OCI-LY1 (cell line): Measurements from ENCODE around the gene CNN3.

Experiments used
- H2AFZ ChIP-seq: fragments of 200-600 bp; sonication (generic), shearing (Covaris generic); 2 replicates; pipeline ENCODE4 v1.6.0; 2014; ENCODE audit warnings: antibody characterized with exemption, mild to moderate bottlenecking, low read length
- H3F3A ChIP-seq: fragments of 200-600 bp; sonication (generic), shearing (Covaris generic); 2 replicates; pipeline ENCODE4 v1.6.0; 2014; ENCODE audit warnings: mild to moderate bottlenecking, antibody characterized with exemption, low read length, moderate library complexity; ENCODE audit not compliant: insufficient read depth
- H3K27ac ChIP-seq: fragments of 200-600 bp; sonication (generic); 2 replicates; pipeline ENCODE4 v1.5.1; 2014; ENCODE audit warnings: low read length, mixed run types, mild to moderate bottlenecking, low read depth; ENCODE audit not compliant: poor library complexity, severe bottlenecking
- H3K27me3 ChIP-seq: fragments of 200-600 bp; sonication (generic); 2 replicates; pipeline ENCODE4 v1.6.0; 2014; ENCODE audit warnings: antibody characterized with exemption, mild to moderate bottlenecking, low read length, moderate library complexity; ENCODE audit not compliant: insufficient read depth
- H3K36me3 ChIP-seq: fragments of 200-600 bp; sonication (generic); 2 replicates; pipeline ENCODE4 v1.6.1; 2014; ENCODE audit warnings: mild to moderate bottlenecking, antibody characterized with exemption, low read length, moderate library complexity, mixed read lengths; ENCODE audit not compliant: insufficient read depth
- H3K4me1 ChIP-seq: fragments of 200-600 bp; sonication (generic); 2 replicates; pipeline ENCODE4 v1.5.1; 2014; ENCODE audit warnings: mild to moderate bottlenecking, low read length, moderate library complexity; ENCODE audit not compliant: insufficient read depth, severe bottlenecking
- H3K4me2 ChIP-seq: fragments of 200-600 bp; sonication (generic), shearing (Covaris generic); 2 replicates; pipeline ENCODE4 v1.6.1; 2014; ENCODE audit warnings: low read length
- H3K4me3 ChIP-seq: fragments of 200-600 bp; sonication (generic); 2 replicates; pipeline ENCODE4 v1.5.1; 2014; ENCODE audit warnings: low read length, low read depth, mild to moderate bottlenecking, mixed read lengths; ENCODE audit not compliant: poor library complexity, severe bottlenecking
- H3K79me2 ChIP-seq: fragments of 200-600 bp; shearing (Covaris generic); 2 replicates; pipeline ENCODE4 v1.6.1; 2016; ENCODE audit warnings: mixed run types, low read length, mixed read lengths; ENCODE audit not compliant: insufficient read depth
- H3K9ac ChIP-seq: fragments of 200-600 bp; sonication (generic), shearing (Covaris generic); 2 replicates; pipeline ENCODE4 v1.6.1; 2014; ENCODE audit warnings: mild to moderate bottlenecking, low read length, mixed read lengths
- H3K9me2 ChIP-seq: fragments of 200-600 bp; sonication (generic), shearing (Covaris generic); 2 replicates; pipeline ENCODE4 v1.6.1; 2014; ENCODE audit warnings: low read depth, mild to moderate bottlenecking, low read length, mixed read lengths
- H3K9me3 ChIP-seq: fragments of 200-600 bp; shearing (Covaris generic); 2 replicates; pipeline ENCODE4 v1.6.1; 2014; ENCODE audit warnings: low read length, mixed read lengths
- H4K20me1 ChIP-seq: fragments of 200-600 bp; sonication (generic), shearing (Covaris generic); 2 replicates; pipeline ENCODE4 v1.6.0; 2016; ENCODE audit warnings: mild to moderate bottlenecking, low read length; ENCODE audit not compliant: insufficient read depth
- CTCF ChIP-seq: fragments of 200-600 bp; sonication (generic), shearing (Covaris generic); IDR thresholded peaks from 2 replicates; pipeline ENCODE4 v1.5.1; 2017; ENCODE audit warnings: mild to moderate bottlenecking, antibody characterized with exemption, low read length, moderate library complexity, mixed read lengths
- EZH2 ChIP-seq: fragments of 200-600 bp; sonication (generic), shearing (Covaris generic); IDR thresholded peaks from 2 replicates; pipeline ENCODE4 v1.8.0; 2017; ENCODE audit warnings: borderline replicate concordance, mixed run types, mild to moderate bottlenecking, antibody characterized with exemption, low read length, moderate library complexity, mixed read lengths

The CNN3 gene

GRCh38 chr1:94927405-94928175, 680 bp upstream of the CNN3 start:
- H3K4me3 ChIP-seq, result no peak overlapping the region
- H2AFZ ChIP-seq, result no peak overlapping the region
- TF ChIP-seq CTCF, result no peak
- TF ChIP-seq EZH2, result no peak
- H3K4me2 ChIP-seq, result no peak overlapping the region
- no peak overlapping the region for H3K9ac ChIP-seq
- no peaks in the 10 kb centered on the region for H3K36me3 ChIP-seq
- peaks cover 5% of the 10 kb centered on the region for H3K4me1 ChIP-seq
- H3K27ac ChIP-seq, result no peak overlapping the region
- no peaks in the 10 kb centered on the region for H4K20me1 ChIP-seq
- no peaks in the 10 kb centered on the region for H3K27me3 ChIP-seq
- no peaks in the 10 kb centered on the region for H3K9me2 ChIP-seq
- H3K9me3 ChIP-seq, result no peaks in the 10 kb centered on the region
- H3K79me2 ChIP-seq, result no peaks in the 10 kb centered on the region
- H3F3A ChIP-seq, result no peaks in the 10 kb centered on the region

GRCh38 chr1:94926126-94926914, 590 bp downstream of the CNN3 start:
- H3K4me3 ChIP-seq, result no peak overlapping the region
- no peaks in the 10 kb centered on the region for H3K27me3 ChIP-seq
- no peaks in the 10 kb centered on the region for H4K20me1 ChIP-seq
- H3K4me1 ChIP-seq, result peaks cover 5% of the 10 kb centered on the region
- H3K9me3 ChIP-seq, result no peaks in the 10 kb centered on the region
- H3K79me2 ChIP-seq, result no peaks in the 10 kb centered on the region
- TF ChIP-seq EZH2 (no peak), CTCF (no peak)
- H3F3A ChIP-seq, result no peaks in the 10 kb centered on the region
- H3K9me2 ChIP-seq, result no peaks in the 10 kb centered on the region
- H3K9ac ChIP-seq, result no peak overlapping the region
- H3K4me2 ChIP-seq, result no peak overlapping the region
- no peak overlapping the region for H2AFZ ChIP-seq
- H3K36me3 ChIP-seq, result no peaks in the 10 kb centered on the region
- H3K27ac ChIP-seq, result no peak overlapping the region

- no peak for TF ChIP-seq CTCF
- no peak for TF ChIP-seq EZH2
- no peak overlapping the region for H2AFZ ChIP-seq
- no peak overlapping the region for H3K4me3 ChIP-seq
- no peaks in the 10 kb centered on the region for H3K9me2 ChIP-seq
- H3K36me3 ChIP-seq, result no peaks in the 10 kb centered on the region
- peaks cover 5% of the 10 kb centered on the region for H3K4me1 ChIP-seq
- H3K9me3 ChIP-seq, result no peaks in the 10 kb centered on the region
- no peaks in the 10 kb centered on the region for H3K27me3 ChIP-seq
- H4K20me1 ChIP-seq, result no peaks in the 10 kb centered on the region
- no peak overlapping the region for H3K4me2 ChIP-seq
- H3K27ac ChIP-seq, result no peak overlapping the region
- H3K79me2 ChIP-seq, result no peaks in the 10 kb centered on the region
- no peak overlapping the region for H3K9ac ChIP-seq
- no peaks in the 10 kb centered on the region for H3F3A ChIP-seq
These were observed 1.3 kb downstream of the CNN3 start for GRCh38 chr1:94925561-94926125.
